H1 (cell line): ENCODE measurements around the gene TLE4. TPM values are rescaled to one million over a fixed set of nuclear protein-coding genes. Genes with fewer than 3 reads are reported as not detected.

ENCODE experiments used
- BRCA1 ChIP-seq: IDR thresholded peaks from 2 replicates; pipeline ENCODE4 v1.6.1; 2012; ENCODE audit warnings: low read depth, low read length, improper control_type of control experiment
- CBX5 ChIP-seq: fragments of 300-800, 300-1000 bp; sonication (generic); IDR thresholded peaks from 2 replicates; pipeline ENCODE4 v1.7.1; 2016; ENCODE audit warnings: antibody characterized with exemption, low read length, low read depth
- EP300 ChIP-seq, 2 experiments: IDR thresholded peaks; 1 replicate in 1 of 2; 2 replicates in 1 of 2; pipeline ENCODE4 v1.6.1; 2011 to 2012; ENCODE audit warnings: low read depth in 2 of 2, low read length in 2 of 2, mild to moderate bottlenecking in 2 of 2, borderline replicate concordance in 1 of 2, inconsistent platforms in 1 of 2, moderate library complexity in 1 of 2
- KDM1A ChIP-seq: fragments of 200-600, 300-600 bp; sonication (generic); IDR thresholded peaks from 2 replicates; pipeline ENCODE4 v1.7.1; 2016; ENCODE audit warnings: mild to moderate bottlenecking, low read length, borderline replicate concordance
- KDM4A ChIP-seq: IDR thresholded peaks from one replicate; pipeline ENCODE4 v1.7.1; 2012; ENCODE audit warnings: low read depth, mild to moderate bottlenecking, moderate library complexity, low read length, inconsistent platforms; ENCODE audit not compliant: severe bottlenecking
- MAFK ChIP-seq: IDR thresholded peaks from 2 replicates; pipeline ENCODE4 v1.6.1; 2012; ENCODE audit warnings: low read depth, mild to moderate bottlenecking, improper control_type of control experiment, low read length
- NANOG ChIP-seq: IDR thresholded peaks from 2 replicates; pipeline ENCODE4 v1.6.1; 2011; ENCODE audit warnings: low read length, low read depth, mild to moderate bottlenecking, inconsistent platforms; ENCODE audit not compliant: insufficient read depth, poor library complexity, severe bottlenecking
- RFX5 ChIP-seq: IDR thresholded peaks from 2 replicates; pipeline ENCODE4 v1.6.1; 2011; ENCODE audit warnings: low read depth, low read length, improper control_type of control experiment, borderline replicate concordance
- SRF ChIP-seq: IDR thresholded peaks from 2 replicates; pipeline ENCODE4 v1.6.1; 2011; ENCODE audit warnings: mild to moderate bottlenecking, low read depth, low read length, moderate library complexity
- YY1 ChIP-seq: IDR thresholded peaks from 2 replicates; pipeline ENCODE4 v1.6.1; 2011; ENCODE audit warnings: low read depth, mild to moderate bottlenecking, low read length
- polyA plus RNA-seq, 7 experiments: library from polyadenylated mRNA; depleted of rRNA in 3 of 7; stranded (reverse) in 5 of 7; unstranded in 2 of 7; fragments of >200 nt in 5 of 7; fragments of 200-250 nt in 2 of 7; gene quantifications; 1 replicate in 5 of 7; 2 replicates in 1 of 7; 4 replicates in 1 of 7; pipeline versions ENCODE4 v1.2.1 to v1.2.3, GENCODE V29; 2011 to 2013; ENCODE audit warnings: missing spikeins in 2 of 7, mixed read lengths in 2 of 7
- total RNA-seq: library from RNA; stranded (reverse); fragmentation: NEBNext Ultra II Directional; extraction: Animal tissue kit (Norgen Biotek cat#: 25700); gene quantifications from 2 replicates; pipeline ENCODE4 v1.2.1, GENCODE V29; 2021
- TF ChIP-seq, protein P1 (sequence below): fragments of 300-600 bp; sonication (generic); IDR thresholded peaks from 2 replicates; pipeline ENCODE4 v1.7.1; 2012; ENCODE audit warnings: low read length, moderate library complexity, mild to moderate bottlenecking, inconsistent platforms; ENCODE audit not compliant: insufficient replicate concordance

TLE4 gene
- total and polyA plus RNA-seq, 2 of the 8 experiments (the other 6 are each of a cell fraction or from before 2014, with no cell fraction given), result 32.4 to 36.9 TPM

DNA sequence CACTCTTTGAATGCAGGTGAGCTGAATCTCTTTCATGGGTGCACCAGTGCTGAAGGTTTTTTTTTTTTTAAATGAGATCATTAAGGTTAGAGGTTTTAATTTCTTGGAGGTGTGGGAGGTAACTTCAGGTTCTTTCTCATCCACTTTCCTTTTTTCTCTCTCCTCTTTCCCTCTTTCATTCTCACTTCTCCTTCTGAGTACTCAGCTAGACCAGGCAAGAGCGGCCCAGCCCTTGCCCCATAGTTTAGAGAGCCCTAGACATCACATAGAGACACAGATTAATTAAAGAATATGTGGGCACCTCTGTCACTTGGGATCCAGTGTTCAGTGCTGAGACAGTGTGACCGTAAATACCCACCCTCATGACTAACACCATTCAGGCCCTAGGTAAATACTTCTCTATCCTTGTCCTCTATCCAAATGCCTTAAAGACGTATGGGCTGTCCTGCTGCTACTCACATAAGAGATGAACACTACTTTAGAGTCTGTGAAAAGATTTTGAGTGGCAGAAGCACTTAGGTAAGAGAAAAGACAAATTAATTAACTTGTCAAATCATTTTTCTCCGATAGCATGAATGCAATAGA, 174.1 kb downstream of the TLE4 start (continued):
- TF ChIP-seq, protein P1, sequence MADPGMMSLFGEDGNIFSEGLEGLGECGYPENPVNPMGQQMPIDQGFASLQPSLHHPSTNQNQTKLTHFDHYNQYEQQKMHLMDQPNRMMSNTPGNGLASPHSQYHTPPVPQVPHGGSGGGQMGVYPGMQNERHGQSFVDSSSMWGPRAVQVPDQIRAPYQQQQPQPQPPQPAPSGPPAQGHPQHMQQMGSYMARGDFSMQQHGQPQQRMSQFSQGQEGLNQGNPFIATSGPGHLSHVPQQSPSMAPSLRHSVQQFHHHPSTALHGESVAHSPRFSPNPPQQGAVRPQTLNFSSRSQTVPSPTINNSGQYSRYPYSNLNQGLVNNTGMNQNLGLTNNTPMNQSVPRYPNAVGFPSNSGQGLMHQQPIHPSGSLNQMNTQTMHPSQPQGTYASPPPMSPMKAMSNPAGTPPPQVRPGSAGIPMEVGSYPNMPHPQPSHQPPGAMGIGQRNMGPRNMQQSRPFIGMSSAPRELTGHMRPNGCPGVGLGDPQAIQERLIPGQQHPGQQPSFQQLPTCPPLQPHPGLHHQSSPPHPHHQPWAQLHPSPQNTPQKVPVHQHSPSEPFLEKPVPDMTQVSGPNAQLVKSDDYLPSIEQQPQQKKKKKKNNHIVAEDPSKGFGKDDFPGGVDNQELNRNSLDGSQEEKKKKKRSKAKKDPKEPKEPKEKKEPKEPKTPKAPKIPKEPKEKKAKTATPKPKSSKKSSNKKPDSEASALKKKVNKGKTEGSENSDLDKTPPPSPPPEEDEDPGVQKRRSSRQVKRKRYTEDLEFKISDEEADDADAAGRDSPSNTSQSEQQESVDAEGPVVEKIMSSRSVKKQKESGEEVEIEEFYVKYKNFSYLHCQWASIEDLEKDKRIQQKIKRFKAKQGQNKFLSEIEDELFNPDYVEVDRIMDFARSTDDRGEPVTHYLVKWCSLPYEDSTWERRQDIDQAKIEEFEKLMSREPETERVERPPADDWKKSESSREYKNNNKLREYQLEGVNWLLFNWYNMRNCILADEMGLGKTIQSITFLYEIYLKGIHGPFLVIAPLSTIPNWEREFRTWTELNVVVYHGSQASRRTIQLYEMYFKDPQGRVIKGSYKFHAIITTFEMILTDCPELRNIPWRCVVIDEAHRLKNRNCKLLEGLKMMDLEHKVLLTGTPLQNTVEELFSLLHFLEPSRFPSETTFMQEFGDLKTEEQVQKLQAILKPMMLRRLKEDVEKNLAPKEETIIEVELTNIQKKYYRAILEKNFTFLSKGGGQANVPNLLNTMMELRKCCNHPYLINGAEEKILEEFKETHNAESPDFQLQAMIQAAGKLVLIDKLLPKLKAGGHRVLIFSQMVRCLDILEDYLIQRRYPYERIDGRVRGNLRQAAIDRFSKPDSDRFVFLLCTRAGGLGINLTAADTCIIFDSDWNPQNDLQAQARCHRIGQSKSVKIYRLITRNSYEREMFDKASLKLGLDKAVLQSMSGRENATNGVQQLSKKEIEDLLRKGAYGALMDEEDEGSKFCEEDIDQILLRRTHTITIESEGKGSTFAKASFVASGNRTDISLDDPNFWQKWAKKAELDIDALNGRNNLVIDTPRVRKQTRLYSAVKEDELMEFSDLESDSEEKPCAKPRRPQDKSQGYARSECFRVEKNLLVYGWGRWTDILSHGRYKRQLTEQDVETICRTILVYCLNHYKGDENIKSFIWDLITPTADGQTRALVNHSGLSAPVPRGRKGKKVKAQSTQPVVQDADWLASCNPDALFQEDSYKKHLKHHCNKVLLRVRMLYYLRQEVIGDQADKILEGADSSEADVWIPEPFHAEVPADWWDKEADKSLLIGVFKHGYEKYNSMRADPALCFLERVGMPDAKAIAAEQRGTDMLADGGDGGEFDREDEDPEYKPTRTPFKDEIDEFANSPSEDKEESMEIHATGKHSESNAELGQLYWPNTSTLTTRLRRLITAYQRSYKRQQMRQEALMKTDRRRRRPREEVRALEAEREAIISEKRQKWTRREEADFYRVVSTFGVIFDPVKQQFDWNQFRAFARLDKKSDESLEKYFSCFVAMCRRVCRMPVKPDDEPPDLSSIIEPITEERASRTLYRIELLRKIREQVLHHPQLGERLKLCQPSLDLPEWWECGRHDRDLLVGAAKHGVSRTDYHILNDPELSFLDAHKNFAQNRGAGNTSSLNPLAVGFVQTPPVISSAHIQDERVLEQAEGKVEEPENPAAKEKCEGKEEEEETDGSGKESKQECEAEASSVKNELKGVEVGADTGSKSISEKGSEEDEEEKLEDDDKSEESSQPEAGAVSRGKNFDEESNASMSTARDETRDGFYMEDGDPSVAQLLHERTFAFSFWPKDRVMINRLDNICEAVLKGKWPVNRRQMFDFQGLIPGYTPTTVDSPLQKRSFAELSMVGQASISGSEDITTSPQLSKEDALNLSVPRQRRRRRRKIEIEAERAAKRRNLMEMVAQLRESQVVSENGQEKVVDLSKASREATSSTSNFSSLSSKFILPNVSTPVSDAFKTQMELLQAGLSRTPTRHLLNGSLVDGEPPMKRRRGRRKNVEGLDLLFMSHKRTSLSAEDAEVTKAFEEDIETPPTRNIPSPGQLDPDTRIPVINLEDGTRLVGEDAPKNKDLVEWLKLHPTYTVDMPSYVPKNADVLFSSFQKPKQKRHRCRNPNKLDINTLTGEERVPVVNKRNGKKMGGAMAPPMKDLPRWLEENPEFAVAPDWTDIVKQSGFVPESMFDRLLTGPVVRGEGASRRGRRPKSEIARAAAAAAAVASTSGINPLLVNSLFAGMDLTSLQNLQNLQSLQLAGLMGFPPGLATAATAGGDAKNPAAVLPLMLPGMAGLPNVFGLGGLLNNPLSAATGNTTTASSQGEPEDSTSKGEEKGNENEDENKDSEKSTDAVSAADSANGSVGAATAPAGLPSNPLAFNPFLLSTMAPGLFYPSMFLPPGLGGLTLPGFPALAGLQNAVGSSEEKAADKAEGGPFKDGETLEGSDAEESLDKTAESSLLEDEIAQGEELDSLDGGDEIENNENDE, result no peak
- no peak for TF ChIP-seq EP300 (IDR thresholded peaks at IDR 0.05; ENCODE audit: borderline replicate concordance in 1 of 2, low read depth in 2 of 2, low read length in 2 of 2)
- TF ChIP-seq CBX5, result no peak
- TF ChIP-seq MAFK, result no peak
- no peak for TF ChIP-seq KDM4A
- no peak for TF ChIP-seq KDM1A
- TF ChIP-seq NANOG, result no peak
- TF ChIP-seq SRF, result no peak
- no peak for TF ChIP-seq BRCA1
- TF ChIP-seq RFX5, result no peak
- no peak for TF ChIP-seq YY1
